H9 (cell line): Measurements from ENCODE around the gene NPC1. TPM values are rescaled to one million over a fixed set of nuclear protein-coding genes. Genes with fewer than 3 reads are reported as not detected.

ENCODE experiments used
- DNase-seq: peaks from one replicate; pipeline ENCODE4 v3.0.0-alpha.2; 2017
- H2AFZ ChIP-seq: one replicate; pipeline ENCODE4 v1.6.1; 2013; ENCODE audit warnings: mild to moderate bottlenecking, low read length, control low read depth, moderate library complexity
- H2AK5ac ChIP-seq: 2 replicates; pipeline ENCODE4 v1.6.1; 2013; ENCODE audit warnings: low read length, control low read depth, mixed read lengths; ENCODE audit not compliant: insufficient read length
- H2BK120ac ChIP-seq: one replicate; pipeline ENCODE4 v1.6.1; 2013; ENCODE audit warnings: low read depth, mild to moderate bottlenecking, low read length, control low read depth, inconsistent platforms; ENCODE audit not compliant: poor library complexity, severe bottlenecking
- H2BK12ac ChIP-seq: 2 replicates; pipeline ENCODE4 v1.6.1; 2013; ENCODE audit warnings: low read length, control low read depth, mixed read lengths, low read depth; ENCODE audit not compliant: insufficient read length
- H2BK15ac ChIP-seq: 2 replicates; pipeline ENCODE4 v1.6.1; 2013; ENCODE audit warnings: low read depth, low read length, control low read depth
- H2BK20ac ChIP-seq: one replicate; pipeline ENCODE4 v1.6.1; 2013; ENCODE audit warnings: low read depth, mild to moderate bottlenecking, low read length, control low read depth, inconsistent platforms; ENCODE audit not compliant: poor library complexity, severe bottlenecking
- H2BK5ac ChIP-seq: 2 replicates; pipeline ENCODE4 v1.6.1; 2013; ENCODE audit warnings: low read length, control low read depth, mixed read lengths; ENCODE audit not compliant: insufficient read length
- H3K14ac ChIP-seq: 2 replicates; pipeline ENCODE4 v1.6.1; 2013; ENCODE audit warnings: low read length, control low read depth; ENCODE audit not compliant: insufficient read depth
- H3K18ac ChIP-seq: 2 replicates; pipeline ENCODE4 v1.6.1; 2013; ENCODE audit warnings: low read depth, mild to moderate bottlenecking, mixed read lengths, low read length, control low read depth; ENCODE audit not compliant: insufficient read length
- H3K23ac ChIP-seq: 2 replicates; pipeline ENCODE4 v1.6.1; 2013; ENCODE audit warnings: low read length, control low read depth, mixed read lengths, low read depth; ENCODE audit not compliant: insufficient read length
- H3K23me2 ChIP-seq: 2 replicates; pipeline ENCODE4 v1.6.1; 2013; ENCODE audit warnings: low read depth, mild to moderate bottlenecking, mixed read lengths, low read length, control low read depth; ENCODE audit not compliant: insufficient read length, poor library complexity, severe bottlenecking
- H3K27ac ChIP-seq: 2 replicates; pipeline ENCODE4 v1.5.1; 2013; ENCODE audit warnings: low read length, control low read depth, mixed read lengths, low read depth; ENCODE audit not compliant: insufficient read length
- H3K27me3 ChIP-seq: 2 replicates; pipeline ENCODE4 v1.6.1; 2013; ENCODE audit warnings: low read length, control low read depth, inconsistent platforms; ENCODE audit not compliant: insufficient read depth
- H3K4ac ChIP-seq: 2 replicates; pipeline ENCODE4 v1.6.1; 2013; ENCODE audit warnings: low read depth, mild to moderate bottlenecking, control low read depth, inconsistent platforms, low read length, moderate library complexity
- H3K4me1 ChIP-seq: 2 replicates; pipeline ENCODE4 v1.6.1; 2013; ENCODE audit warnings: low read length, control low read depth, inconsistent platforms; ENCODE audit not compliant: insufficient read depth
- H3K4me2 ChIP-seq: 2 replicates; pipeline ENCODE4 v1.6.1; 2013; ENCODE audit warnings: low read length, control low read depth, mixed read lengths; ENCODE audit not compliant: insufficient read length, insufficient read depth
- H3K56ac ChIP-seq: 2 replicates; pipeline ENCODE4 v1.6.1; 2013; ENCODE audit warnings: low read depth, mild to moderate bottlenecking, mixed read lengths, low read length, control low read depth; ENCODE audit not compliant: insufficient read length
- H3K79me1 ChIP-seq: 2 replicates; pipeline ENCODE4 v1.6.1; 2013; ENCODE audit warnings: low read depth, mild to moderate bottlenecking, moderate library complexity, low read length, control low read depth, inconsistent platforms; ENCODE audit not compliant: insufficient read depth, poor library complexity, severe bottlenecking
- H3K79me2 ChIP-seq: 2 replicates; pipeline ENCODE4 v1.6.1; 2013; ENCODE audit warnings: low read length, control low read depth, inconsistent platforms; ENCODE audit not compliant: insufficient read depth
- H3K9ac ChIP-seq: 2 replicates; pipeline ENCODE4 v1.6.1; 2013; ENCODE audit warnings: low read length, control low read depth, mixed read lengths; ENCODE audit not compliant: insufficient read length; ENCODE audit errors: extremely low read depth
- H3K9me3 ChIP-seq: one replicate; pipeline ENCODE4 v1.6.1; 2013; ENCODE audit warnings: low read depth, low read length, inconsistent platforms; ENCODE audit not compliant: control insufficient read depth
- H3T11ph ChIP-seq: one replicate; pipeline ENCODE4 v1.6.1; 2013; ENCODE audit warnings: mild to moderate bottlenecking, low read length, control low read depth, inconsistent platforms
- H4K20me1 ChIP-seq: one replicate; pipeline ENCODE4 v1.6.1; 2013; ENCODE audit not compliant: control insufficient read depth, insufficient read length, insufficient read depth
- H4K5ac ChIP-seq: 2 replicates; pipeline ENCODE4 v1.6.1; 2013; ENCODE audit warnings: low read depth, mild to moderate bottlenecking, mixed read lengths, low read length, control low read depth; ENCODE audit not compliant: insufficient read length
- H4K8ac ChIP-seq: replicated peaks from 2 replicates; pipeline ENCODE4 v1.6.1; 2013; ENCODE audit warnings: low read length, control low read depth, mixed read lengths, low read depth; ENCODE audit not compliant: insufficient read length
- H4K91ac ChIP-seq: 2 replicates; pipeline ENCODE4 v1.6.1; 2013; ENCODE audit warnings: low read depth, mild to moderate bottlenecking, moderate library complexity, mixed read lengths, low read length, control low read depth; ENCODE audit not compliant: insufficient read length
- H3K27ac Mint-ChIP-seq, 3 experiments: 2 replicates in 2 of 3; 3 replicates in 1 of 3; pipeline ENCODE4 v1.8.0; 2020 to 2021; ENCODE audit warnings: mixed read lengths in 3 of 3, mild to moderate bottlenecking in 1 of 3, moderate library complexity in 1 of 3
- H3K27me3 Mint-ChIP-seq: 2 replicates; pipeline ENCODE4 v1.8.0; 2021; ENCODE audit warnings: low read depth, mild to moderate bottlenecking, moderate library complexity, mixed read lengths
- H3K36me3 Mint-ChIP-seq, 3 experiments: 2 replicates in 2 of 3; 3 replicates in 1 of 3; pipeline ENCODE4 v1.8.0; 2020 to 2021; ENCODE audit warnings: low read depth in 3 of 3, mixed read lengths in 3 of 3; ENCODE audit not compliant: insufficient read depth in 1 of 3
- H3K4me1 Mint-ChIP-seq, 2 experiments: 2 replicates each; pipeline ENCODE4 v1.8.0; 2020; ENCODE audit warnings: mixed read lengths in 2 of 2
- H3K4me3 Mint-ChIP-seq, 2 experiments: 2 replicates in 1 of 2; 3 replicates in 1 of 2; pipeline ENCODE4 v1.8.0; 2020 to 2021; ENCODE audit warnings: mild to moderate bottlenecking in 2 of 2, mixed read lengths in 2 of 2, moderate library complexity in 1 of 2
- H3K9me3 Mint-ChIP-seq, 2 experiments: 2 replicates in 1 of 2; 3 replicates in 1 of 2; pipeline ENCODE4 v1.8.0; 2020; ENCODE audit warnings: mild to moderate bottlenecking in 2 of 2, mixed read lengths in 2 of 2, moderate library complexity in 1 of 2
- CTCF ChIP-seq: fragments of 200-600 bp; sonication (generic); conservative IDR thresholded peaks from 3 replicates; pipeline ENCODE4 v1.8.0; 2021; ENCODE audit warnings: antibody characterized with exemption, mild to moderate bottlenecking
- WGBS: extraction: QIAGEN DNeasy Blood & Tissue Kit; methylation state at CpG from one replicate; pipeline ENCODE4 v1.1.7; 2013; ENCODE audit warnings: missing lambda C conversion rate, low lambda C conversion rate, mixed read lengths; ENCODE audit not compliant: insufficient read length; ENCODE audit errors: extremely low coverage; 5-methylcytosine and 5-hydroxymethylcytosine counted together
- total RNA-seq: library from RNA; stranded (reverse); gene quantifications from 2 replicates; pipeline ENCODE4 v1.2.1, GENCODE V29; 2021

Gene NPC1
- total RNA-seq, 1 experiment from 2014 or later = 24.2 TPM

- no peaks in the 10 kb centered on the region for H4K20me1 ChIP-seq
- peaks cover 7% of the 10 kb centered on the region; the same call in 1 of the 2 replicates for H3K27me3 ChIP-seq
- H3K14ac ChIP-seq = peak overlapping the region; percentile 80
- no peaks in the 10 kb centered on the region for H3K36me3 Mint-ChIP-seq
- no peak overlapping the region for H2BK5ac ChIP-seq
- no peak overlapping the region for H3K56ac ChIP-seq
- no peak overlapping the region; the same call in 1 of the 2 replicates for H2BK15ac ChIP-seq
- H3K9me3 ChIP-seq = no peaks in the 10 kb centered on the region
- no peak overlapping the region for H3K27ac ChIP-seq
- no peak overlapping the region for H2AFZ ChIP-seq
- H3K4me2 ChIP-seq = peak overlapping the region; percentile 71
- no peaks in the 10 kb centered on the region; the same call in 1 of the 2 replicates for H3K4me1 ChIP-seq
- H3K79me2 ChIP-seq = no peaks in the 10 kb centered on the region
- H4K91ac ChIP-seq = no peak overlapping the region
- peaks cover 53% of the 10 kb centered on the region for H3K27me3 Mint-ChIP-seq
- peaks cover 12% of the 10 kb centered on the region for H3K23me2 ChIP-seq
- peak overlapping the region in 1 of 3 experiments; percentile 53; a peak in 1 of 7 replicates for H3K27ac Mint-ChIP-seq
- no CpG with 5 or more reads among the region's 18 CpGs for WGBS
- H2BK20ac ChIP-seq = no peak overlapping the region
- H3K9ac ChIP-seq = peak overlapping the region; percentile 55
- H3T11ph ChIP-seq = no peak overlapping the region
- H2AK5ac ChIP-seq = no peak overlapping the region
- no peak overlapping the region for H2BK120ac ChIP-seq
- no peak overlapping the region for H2BK12ac ChIP-seq
- H3K79me1 ChIP-seq = no peaks in the 10 kb centered on the region
- H4K8ac ChIP-seq = no peak overlapping the region
- peak overlapping the region; percentile 68 to 81 for H3K4me3 Mint-ChIP-seq
- peak; percentile 88 for DNase-seq
- no peak overlapping the region for H4K5ac ChIP-seq
- H3K4me1 Mint-ChIP-seq = peaks cover 7 to 24% of the 10 kb centered on the region in 2 experiments
- peak overlapping the region; percentile 81 for H3K18ac ChIP-seq
- TF ChIP-seq CTCF = peak; percentile 45; the same call in 1 of the 3 replicates
- no peak overlapping the region for H3K4ac ChIP-seq
- H3K9me3 Mint-ChIP-seq = no peaks in the 10 kb centered on the region
- no peak overlapping the region for H3K23ac ChIP-seq
Observed at GRCh38 chr18:23618862-23619387, 32.6 kb upstream of the NPC1 start.
